ENCODE results near the gene MAPK1.
"Not testable (repeated sequence)": the region's sequence is repeated elsewhere in the genome, so short reads cannot be mapped to it uniquely, and the experiment has no call there.

The MAPK1 gene

GRCh38 chr22:21744917-21745316, 122.5 kb downstream of the MAPK1 start:
- DNase-seq: peak; percentile 3

GRCh38 chr22:21741790-21742189, 125.7 kb downstream of the MAPK1 start:
- no peak for DNase-seq

GRCh38 chr22:21741059-21741458, 126.4 kb downstream of the MAPK1 start:
- DNase-seq: no peak

GRCh38 chr22:21739828-21740377, 127.5 kb downstream of the MAPK1 start:
- DNase-seq: no peak

GRCh38 chr22:21738966-21739365, 128.5 kb downstream of the MAPK1 start:
- DNase-seq: no peak

GRCh38 chr22:21738081-21738480, 129.4 kb downstream of the MAPK1 start:
- no peak for DNase-seq

GRCh38 chr22:21736948-21737347, 130.5 kb downstream of the MAPK1 start:
- DNase-seq: no peak

GRCh38 chr22:21736084-21736642, 131.3 kb downstream of the MAPK1 start:
- DNase-seq: no peak

GRCh38 chr22:21735200-21736083, 132.0 kb downstream of the MAPK1 start, which contains the start of gene YPEL1:
TSS of gene YPEL1 (minus strand) at chr22:21735794. CDS start at chr22:21710744, 25,050 bp downstream.
- peak; percentile 80 for DNase-seq

- no peak for DNase-seq
Measured at GRCh38 chr22:21734540-21735199, 132.8 kb downstream of the MAPK1 start.

- DNase-seq: no peak
Measured at GRCh38 chr22:21731503-21731902, 135.9 kb downstream of the MAPK1 start.

GRCh38 chr22:21730535-21731308, 136.7 kb downstream of the MAPK1 start:
- DNase-seq: no peak

- not testable (repeated sequence) for DNase-seq
Measured at GRCh38 chr22:21729184-21729583, 138.3 kb downstream of the MAPK1 start.

GRCh38 chr22:21728270-21728669, 139.2 kb downstream of the MAPK1 start:
- DNase-seq: no peak

GRCh38 chr22:21727768-21728167, 139.7 kb downstream of the MAPK1 start:
- DNase-seq: no peak

GRCh38 chr22:21727159-21727558, 140.3 kb downstream of the MAPK1 start:
- no peak for DNase-seq

GRCh38 chr22:21726650-21727049, 140.8 kb downstream of the MAPK1 start:
- DNase-seq: no peak

- DNase-seq: no peak
Measured at GRCh38 chr22:21725956-21726649, 141.3 kb downstream of the MAPK1 start.

- DNase-seq: not testable (repeated sequence)
Measured at GRCh38 chr22:21724496-21724895, 142.9 kb downstream of the MAPK1 start.

- not testable (repeated sequence) for DNase-seq
Measured at GRCh38 chr22:21721195-21721852, 146.1 kb downstream of the MAPK1 start.

- not testable (repeated sequence) for DNase-seq
Measured at GRCh38 chr22:21720191-21720859, 147.1 kb downstream of the MAPK1 start.

Data from NCI-H226 (cell line).